Measurements from ENCODE around the gene IGIP. TPM values are rescaled to one million over a fixed set of nuclear protein-coding genes. Genes with fewer than 3 reads are reported as not detected.

Gene IGIP
- total RNA-seq, 2 donors from 2014 or later = 24.2 to 25.9 TPM

DNA sequence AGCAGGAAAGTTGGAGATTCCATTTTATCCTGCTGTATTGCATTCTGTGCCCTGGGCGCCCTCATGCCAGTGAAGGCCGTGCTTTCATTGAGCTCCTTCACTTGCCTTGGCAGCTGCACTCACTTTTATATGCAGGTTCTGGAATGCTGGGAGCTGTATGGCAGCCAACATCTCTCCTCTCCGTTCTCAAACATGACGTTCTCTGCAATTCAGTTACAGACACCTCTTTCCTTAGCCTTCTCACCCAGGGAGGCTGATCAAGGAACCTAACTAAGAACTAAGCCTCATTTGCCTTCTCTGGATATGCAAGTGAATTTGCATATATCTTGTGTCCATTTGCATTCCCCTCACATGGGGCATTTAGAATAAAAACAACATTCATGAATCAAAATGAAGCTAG is 41.2 kb upstream of the IGIP start:
- H3K27ac ChIP-seq = no peak overlapping the region
- H3K4me1 ChIP-seq (ENCODE audit: control insufficient read depth in 1 of 2, low read depth in 2 of 2) = peaks cover 0 to 7% of the 10 kb centered on the region in 2 donors
- no peaks in the 10 kb centered on the region for H3K27me3 ChIP-seq (replicated peaks; ENCODE audit: insufficient read depth)
- H3K9me3 ChIP-seq = no peaks in the 10 kb centered on the region
- no peaks in the 10 kb centered on the region for H3K36me3 ChIP-seq
- DNase-seq (ENCODE audit: low spot score) (no peak), ATAC-seq (ENCODE audit: insufficient number of reproducible peaks, low FRiP score, low read depth) (no peak)
- TF ChIP-seq, protein P1, sequence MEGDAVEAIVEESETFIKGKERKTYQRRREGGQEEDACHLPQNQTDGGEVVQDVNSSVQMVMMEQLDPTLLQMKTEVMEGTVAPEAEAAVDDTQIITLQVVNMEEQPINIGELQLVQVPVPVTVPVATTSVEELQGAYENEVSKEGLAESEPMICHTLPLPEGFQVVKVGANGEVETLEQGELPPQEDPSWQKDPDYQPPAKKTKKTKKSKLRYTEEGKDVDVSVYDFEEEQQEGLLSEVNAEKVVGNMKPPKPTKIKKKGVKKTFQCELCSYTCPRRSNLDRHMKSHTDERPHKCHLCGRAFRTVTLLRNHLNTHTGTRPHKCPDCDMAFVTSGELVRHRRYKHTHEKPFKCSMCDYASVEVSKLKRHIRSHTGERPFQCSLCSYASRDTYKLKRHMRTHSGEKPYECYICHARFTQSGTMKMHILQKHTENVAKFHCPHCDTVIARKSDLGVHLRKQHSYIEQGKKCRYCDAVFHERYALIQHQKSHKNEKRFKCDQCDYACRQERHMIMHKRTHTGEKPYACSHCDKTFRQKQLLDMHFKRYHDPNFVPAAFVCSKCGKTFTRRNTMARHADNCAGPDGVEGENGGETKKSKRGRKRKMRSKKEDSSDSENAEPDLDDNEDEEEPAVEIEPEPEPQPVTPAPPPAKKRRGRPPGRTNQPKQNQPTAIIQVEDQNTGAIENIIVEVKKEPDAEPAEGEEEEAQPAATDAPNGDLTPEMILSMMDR (IDR thresholded peaks at IDR 0.05) = no peak
- H3K4me3 ChIP-seq = peak overlapping the region; percentile 14

DNA sequence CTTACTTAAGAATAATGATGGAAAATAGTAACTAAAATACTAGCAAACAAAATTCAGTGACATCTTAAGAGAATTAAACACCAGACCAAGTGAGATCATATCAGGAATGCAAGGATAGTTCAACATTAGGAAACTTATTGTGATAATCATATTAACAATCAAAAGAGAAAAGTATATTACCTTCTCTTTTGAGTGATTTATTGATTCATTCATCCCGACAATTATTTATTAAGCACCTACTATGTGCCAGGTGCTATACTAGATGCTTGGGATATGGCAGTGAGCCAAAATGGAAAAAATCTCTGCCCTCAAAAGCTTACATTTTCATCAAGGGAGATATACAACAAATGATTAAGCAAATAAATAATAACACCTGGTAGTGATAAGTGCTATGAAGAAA is 35.5 kb upstream of the IGIP start:
- peaks cover 6% of the 10 kb centered on the region for H3K9me3 ChIP-seq
- H3K4me1 ChIP-seq (ENCODE audit: control insufficient read depth in 1 of 2, low read depth in 2 of 2) = no peaks in the 10 kb centered on the region
- DNase-seq (ENCODE audit: low spot score) (no peak), ATAC-seq (ENCODE audit: insufficient number of reproducible peaks, low FRiP score, low read depth) (no peak)
- H3K27ac ChIP-seq = no peak overlapping the region
- H3K36me3 ChIP-seq = no peaks in the 10 kb centered on the region
- no peaks in the 10 kb centered on the region for H3K27me3 ChIP-seq (replicated peaks; ENCODE audit: insufficient read depth)
- H3K4me3 ChIP-seq = no peak overlapping the region
- TF ChIP-seq, protein P1 (IDR thresholded peaks at IDR 0.05) = no peak

DNA sequence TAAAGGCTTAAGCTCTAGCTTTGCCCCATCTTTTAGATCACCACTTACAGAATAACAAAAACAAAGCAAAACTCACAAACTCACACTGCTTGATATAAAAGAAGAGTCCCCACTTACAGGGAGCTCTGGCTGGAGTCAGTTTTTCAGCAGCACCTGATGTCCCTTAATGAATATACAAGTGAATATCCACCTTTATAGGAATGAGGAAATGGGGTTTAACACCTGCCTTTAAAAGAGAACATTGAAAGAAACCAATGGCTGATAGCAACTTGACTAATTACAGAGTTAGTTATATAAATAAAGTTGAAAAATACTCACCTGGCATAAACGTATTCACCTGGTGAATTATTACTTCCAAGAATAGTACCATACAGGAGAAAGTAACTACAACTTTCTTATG is 32.6 kb upstream of the IGIP start:
- Histone ChIP-seq H3K9me3 (peaks cover 6% of the 10 kb centered on the region), H3K27ac (no peak overlapping the region), H3K36me3 (no peaks in the 10 kb centered on the region), H3K4me1 (ENCODE audit: control insufficient read depth in 1 of 2, low read depth in 2 of 2) (no peaks in the 10 kb centered on the region), H3K4me3 (no peak overlapping the region), H3K27me3 (replicated peaks; ENCODE audit: insufficient read depth) (no peaks in the 10 kb centered on the region)
- no peak for DNase-seq (ENCODE audit: low spot score)
- TF ChIP-seq, protein P1 (IDR thresholded peaks at IDR 0.05) = no peak
- no peak for ATAC-seq (ENCODE audit: insufficient number of reproducible peaks, low FRiP score, low read depth)

DNA sequence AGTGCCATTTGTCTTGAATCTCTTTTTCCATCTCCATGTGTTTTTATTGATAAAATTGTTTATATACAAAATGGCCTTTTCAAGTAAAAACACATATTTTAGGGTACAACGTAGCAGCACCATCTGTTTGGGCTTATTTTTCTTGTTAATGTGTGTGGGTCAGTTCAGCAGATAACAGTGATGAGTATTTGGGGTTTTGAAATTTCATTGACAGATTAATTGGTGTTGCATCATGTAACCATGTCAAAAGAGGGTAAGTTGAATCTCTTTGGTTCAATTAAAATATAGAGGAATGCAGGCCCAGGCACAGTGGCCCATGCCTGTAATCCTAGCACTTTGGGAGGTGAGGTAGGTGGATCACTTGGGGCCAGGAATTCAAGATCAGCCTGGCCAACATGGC is 31.9 kb upstream of the IGIP start:
- no peaks in the 10 kb centered on the region for H3K36me3 ChIP-seq
- TF ChIP-seq, protein P1 (IDR thresholded peaks at IDR 0.05) = no peak
- peaks cover 6% of the 10 kb centered on the region for H3K9me3 ChIP-seq
- no peaks in the 10 kb centered on the region for H3K4me1 ChIP-seq (ENCODE audit: control insufficient read depth in 1 of 2, low read depth in 2 of 2)
- no peak overlapping the region for H3K27ac ChIP-seq
- DNase-seq (ENCODE audit: low spot score) (no peak), ATAC-seq (ENCODE audit: insufficient number of reproducible peaks, low FRiP score, low read depth) (no peak)
- H3K4me3 ChIP-seq = no peak overlapping the region
- H3K27me3 ChIP-seq (replicated peaks; ENCODE audit: insufficient read depth) = no peaks in the 10 kb centered on the region

DNA sequence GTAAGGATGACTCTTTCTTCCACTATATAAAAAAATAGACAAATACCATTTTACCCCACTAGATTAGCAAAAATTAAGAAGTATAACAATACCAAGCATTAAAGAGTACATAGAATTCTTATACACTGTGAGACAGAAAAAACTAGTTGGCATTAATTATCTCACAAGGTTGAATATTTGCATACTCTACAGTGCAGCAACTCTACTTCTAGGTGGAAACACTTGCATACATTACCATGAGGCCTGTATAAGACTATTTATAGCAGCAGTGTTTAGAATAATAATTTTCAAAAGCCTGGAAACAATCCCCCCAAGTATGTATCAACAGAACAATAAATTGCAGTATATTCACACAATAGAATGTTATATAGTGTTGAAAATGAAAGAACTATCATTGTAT is 30.8 kb upstream of the IGIP start:
- Histone ChIP-seq H3K36me3 (no peaks in the 10 kb centered on the region), H3K27me3 (replicated peaks; ENCODE audit: insufficient read depth) (no peaks in the 10 kb centered on the region), H3K27ac (no peak overlapping the region), H3K4me3 (no peak overlapping the region), H3K4me1 (ENCODE audit: control insufficient read depth in 1 of 2, low read depth in 2 of 2) (no peaks in the 10 kb centered on the region), H3K9me3 (peaks cover 6% of the 10 kb centered on the region)
- TF ChIP-seq, protein P1 (IDR thresholded peaks at IDR 0.05) = no peak
- ATAC-seq (ENCODE audit: insufficient number of reproducible peaks, low FRiP score, low read depth) (no peak), DNase-seq (ENCODE audit: low spot score) (no peak)

All from thoracic aorta (tissue), 2 donors.